ENCODE results near the gene EXOSC2. TPM values are rescaled to one million over a fixed set of nuclear protein-coding genes. Genes with fewer than 3 reads are reported as not detected.
A peak's percentile ranks its signal among the peaks of the same experiment; 100 is the strongest.

EXOSC2 gene
- total and polyA plus RNA-seq, 2 of the 13 experiments (the other 11 are each of a cell fraction or from before 2014, with no cell fraction given): 27.5 to 63.8 TPM

DNA sequence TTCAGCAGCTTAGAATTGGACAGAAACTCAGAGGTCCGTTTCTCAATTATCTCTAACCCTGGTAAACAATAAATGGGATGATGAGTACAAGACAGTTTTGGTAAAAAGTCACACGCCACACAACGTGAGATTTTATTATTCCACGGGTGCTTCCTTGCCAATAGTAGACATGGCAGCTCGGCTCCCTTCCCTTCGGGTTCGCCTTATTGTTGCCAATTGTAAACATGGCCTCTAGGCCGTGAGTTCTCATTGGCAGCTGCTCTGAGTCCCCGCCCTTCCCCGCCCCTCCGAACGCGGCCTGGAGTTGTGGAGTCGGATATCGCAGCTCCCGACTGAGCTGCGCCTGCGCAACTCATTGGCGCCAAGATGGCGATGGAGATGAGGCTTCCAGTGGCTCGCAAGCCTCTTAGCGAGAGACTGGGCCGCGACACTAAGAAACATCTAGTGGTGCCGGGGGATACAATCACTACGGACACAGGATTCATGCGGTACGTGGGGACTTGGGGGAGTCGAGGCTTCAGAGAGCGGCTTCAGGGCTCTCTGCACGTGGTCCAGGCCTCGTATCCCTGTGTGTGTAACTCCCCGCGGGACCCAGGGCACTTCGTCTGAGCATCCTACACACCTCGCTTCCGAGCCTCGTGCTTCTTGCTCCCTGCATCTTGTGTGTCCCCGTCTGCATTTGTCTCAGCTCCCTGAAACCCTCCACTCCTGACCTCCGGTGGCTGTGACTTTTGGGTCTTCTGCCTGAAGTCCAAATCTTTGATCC is at the start of gene EXOSC2 (continued):
- TF ChIP-seq, protein P1, sequence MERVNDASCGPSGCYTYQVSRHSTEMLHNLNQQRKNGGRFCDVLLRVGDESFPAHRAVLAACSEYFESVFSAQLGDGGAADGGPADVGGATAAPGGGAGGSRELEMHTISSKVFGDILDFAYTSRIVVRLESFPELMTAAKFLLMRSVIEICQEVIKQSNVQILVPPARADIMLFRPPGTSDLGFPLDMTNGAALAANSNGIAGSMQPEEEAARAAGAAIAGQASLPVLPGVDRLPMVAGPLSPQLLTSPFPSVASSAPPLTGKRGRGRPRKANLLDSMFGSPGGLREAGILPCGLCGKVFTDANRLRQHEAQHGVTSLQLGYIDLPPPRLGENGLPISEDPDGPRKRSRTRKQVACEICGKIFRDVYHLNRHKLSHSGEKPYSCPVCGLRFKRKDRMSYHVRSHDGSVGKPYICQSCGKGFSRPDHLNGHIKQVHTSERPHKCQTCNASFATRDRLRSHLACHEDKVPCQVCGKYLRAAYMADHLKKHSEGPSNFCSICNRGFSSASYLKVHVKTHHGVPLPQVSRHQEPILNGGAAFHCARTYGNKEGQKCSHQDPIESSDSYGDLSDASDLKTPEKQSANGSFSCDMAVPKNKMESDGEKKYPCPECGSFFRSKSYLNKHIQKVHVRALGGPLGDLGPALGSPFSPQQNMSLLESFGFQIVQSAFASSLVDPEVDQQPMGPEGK (CRISPR knock-in tag; IDR thresholded peaks at IDR 0.05): no peak
- TF ChIP-seq ZFX (CRISPR knock-in tag; IDR thresholded peaks at IDR 0.05; ENCODE audit: low read depth) (peak; percentile 99), ZNF772 (CRISPR knock-in tag; IDR thresholded peaks at IDR 0.05) (no peak), ZNF775 (CRISPR knock-in tag; IDR thresholded peaks at IDR 0.05; ENCODE audit: borderline replicate concordance) (no peak), ZIK1 (CRISPR knock-in tag; IDR thresholded peaks at IDR 0.05; ENCODE audit: borderline replicate concordance, low read depth) (peak; percentile 75; the same call in 1 of the 2 replicates), ZNF484 (CRISPR knock-in tag; IDR thresholded peaks at IDR 0.05; ENCODE audit: borderline replicate concordance, low read depth) (no peak; the same call in 1 of the 2 replicates), SALL2 (CRISPR knock-in tag; IDR thresholded peaks at IDR 0.05) (no peak), GTF2F1 (IDR thresholded peaks at IDR 0.05; ENCODE audit: low read length) (no peak), MAFF (IDR thresholded peaks at IDR 0.05; ENCODE audit: low read depth, low read length) (no peak), RAD51 (IDR thresholded peaks at IDR 0.05; ENCODE audit: borderline replicate concordance) (no peak)
- TF ChIP-seq, protein P2, sequence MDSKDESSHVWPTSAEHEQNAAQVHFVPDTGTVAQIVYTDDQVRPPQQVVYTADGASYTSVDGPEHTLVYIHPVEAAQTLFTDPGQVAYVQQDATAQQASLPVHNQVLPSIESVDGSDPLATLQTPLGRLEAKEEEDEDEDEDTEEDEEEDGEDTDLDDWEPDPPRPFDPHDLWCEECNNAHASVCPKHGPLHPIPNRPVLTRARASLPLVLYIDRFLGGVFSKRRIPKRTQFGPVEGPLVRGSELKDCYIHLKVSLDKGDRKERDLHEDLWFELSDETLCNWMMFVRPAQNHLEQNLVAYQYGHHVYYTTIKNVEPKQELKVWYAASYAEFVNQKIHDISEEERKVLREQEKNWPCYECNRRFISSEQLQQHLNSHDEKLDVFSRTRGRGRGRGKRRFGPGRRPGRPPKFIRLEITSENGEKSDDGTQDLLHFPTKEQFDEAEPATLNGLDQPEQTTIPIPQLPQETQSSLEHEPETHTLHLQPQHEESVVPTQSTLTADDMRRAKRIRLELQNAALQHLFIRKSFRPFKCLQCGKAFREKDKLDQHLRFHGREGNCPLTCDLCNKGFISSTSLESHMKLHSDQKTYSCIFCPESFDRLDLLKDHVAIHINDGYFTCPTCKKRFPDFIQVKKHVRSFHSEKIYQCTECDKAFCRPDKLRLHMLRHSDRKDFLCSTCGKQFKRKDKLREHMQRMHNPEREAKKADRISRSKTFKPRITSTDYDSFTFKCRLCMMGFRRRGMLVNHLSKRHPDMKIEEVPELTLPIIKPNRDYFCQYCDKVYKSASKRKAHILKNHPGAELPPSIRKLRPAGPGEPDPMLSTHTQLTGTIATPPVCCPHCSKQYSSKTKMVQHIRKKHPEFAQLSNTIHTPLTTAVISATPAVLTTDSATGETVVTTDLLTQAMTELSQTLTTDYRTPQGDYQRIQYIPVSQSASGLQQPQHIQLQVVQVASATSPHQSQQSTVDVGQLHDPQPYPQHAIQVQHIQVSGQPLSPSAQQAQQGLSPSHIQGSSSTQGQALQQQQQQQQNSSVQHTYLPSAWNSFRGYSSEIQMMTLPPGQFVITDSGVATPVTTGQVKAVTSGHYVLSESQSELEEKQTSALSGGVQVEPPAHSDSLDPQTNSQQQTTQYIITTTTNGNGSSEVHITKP (CRISPR knock-in tag; IDR thresholded peaks at IDR 0.05; ENCODE audit: low read depth): no peak
- TF ChIP-seq, protein P3, sequence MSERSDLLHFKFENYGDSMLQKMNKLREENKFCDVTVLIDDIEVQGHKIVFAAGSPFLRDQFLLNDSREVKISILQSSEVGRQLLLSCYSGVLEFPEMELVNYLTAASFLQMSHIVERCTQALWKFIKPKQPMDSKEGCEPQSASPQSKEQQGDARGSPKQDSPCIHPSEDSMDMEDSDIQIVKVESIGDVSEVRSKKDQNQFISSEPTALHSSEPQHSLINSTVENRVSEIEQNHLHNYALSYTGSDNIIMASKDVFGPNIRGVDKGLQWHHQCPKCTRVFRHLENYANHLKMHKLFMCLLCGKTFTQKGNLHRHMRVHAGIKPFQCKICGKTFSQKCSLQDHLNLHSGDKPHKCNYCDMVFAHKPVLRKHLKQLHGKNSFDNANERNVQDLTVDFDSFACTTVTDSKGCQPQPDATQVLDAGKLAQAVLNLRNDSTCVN (CRISPR knock-in tag; IDR thresholded peaks at IDR 0.05; ENCODE audit: borderline replicate concordance): no peak
- TF ChIP-seq, protein P4, sequence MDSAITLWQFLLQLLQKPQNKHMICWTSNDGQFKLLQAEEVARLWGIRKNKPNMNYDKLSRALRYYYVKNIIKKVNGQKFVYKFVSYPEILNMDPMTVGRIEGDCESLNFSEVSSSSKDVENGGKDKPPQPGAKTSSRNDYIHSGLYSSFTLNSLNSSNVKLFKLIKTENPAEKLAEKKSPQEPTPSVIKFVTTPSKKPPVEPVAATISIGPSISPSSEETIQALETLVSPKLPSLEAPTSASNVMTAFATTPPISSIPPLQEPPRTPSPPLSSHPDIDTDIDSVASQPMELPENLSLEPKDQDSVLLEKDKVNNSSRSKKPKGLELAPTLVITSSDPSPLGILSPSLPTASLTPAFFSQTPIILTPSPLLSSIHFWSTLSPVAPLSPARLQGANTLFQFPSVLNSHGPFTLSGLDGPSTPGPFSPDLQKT (CRISPR knock-in tag; IDR thresholded peaks at IDR 0.05; ENCODE audit: borderline replicate concordance): no peak
- TF ChIP-seq, protein P5, sequence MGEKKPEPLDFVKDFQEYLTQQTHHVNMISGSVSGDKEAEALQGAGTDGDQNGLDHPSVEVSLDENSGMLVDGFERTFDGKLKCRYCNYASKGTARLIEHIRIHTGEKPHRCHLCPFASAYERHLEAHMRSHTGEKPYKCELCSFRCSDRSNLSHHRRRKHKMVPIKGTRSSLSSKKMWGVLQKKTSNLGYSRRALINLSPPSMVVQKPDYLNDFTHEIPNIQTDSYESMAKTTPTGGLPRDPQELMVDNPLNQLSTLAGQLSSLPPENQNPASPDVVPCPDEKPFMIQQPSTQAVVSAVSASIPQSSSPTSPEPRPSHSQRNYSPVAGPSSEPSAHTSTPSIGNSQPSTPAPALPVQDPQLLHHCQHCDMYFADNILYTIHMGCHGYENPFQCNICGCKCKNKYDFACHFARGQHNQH (CRISPR knock-in tag; IDR thresholded peaks at IDR 0.05): peak; percentile 62
- TF ChIP-seq, protein P6, sequence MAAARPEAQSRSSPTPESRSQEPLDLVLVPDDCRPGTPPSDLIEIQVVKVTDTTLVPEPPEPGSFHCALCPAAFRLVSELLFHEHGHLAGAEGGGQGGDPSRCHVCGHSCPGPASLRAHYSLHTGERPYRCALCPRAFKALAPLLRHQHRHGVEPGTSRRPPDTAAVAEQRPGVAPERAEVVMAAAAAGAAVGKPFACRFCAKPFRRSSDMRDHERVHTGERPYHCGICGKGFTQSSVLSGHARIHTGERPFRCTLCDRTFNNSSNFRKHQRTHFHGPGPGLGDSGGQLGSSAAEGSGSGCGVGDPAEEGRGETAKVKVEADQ (CRISPR knock-in tag; IDR thresholded peaks at IDR 0.05; ENCODE audit: borderline replicate concordance): no peak
- TF ChIP-seq, protein P7, sequence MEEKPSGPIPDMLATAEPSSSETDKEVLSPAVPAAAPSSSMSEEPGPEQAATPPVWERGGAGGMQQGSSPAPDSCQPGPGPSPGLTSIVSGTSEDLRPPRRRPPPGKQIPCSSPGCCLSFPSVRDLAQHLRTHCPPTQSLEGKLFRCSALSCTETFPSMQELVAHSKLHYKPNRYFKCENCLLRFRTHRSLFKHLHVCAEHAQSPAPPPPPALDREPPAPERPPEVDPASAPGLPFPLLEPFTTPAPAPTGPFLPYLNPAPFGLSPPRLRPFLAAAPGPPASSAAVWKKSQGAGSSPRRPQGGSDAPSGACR (CRISPR knock-in tag; IDR thresholded peaks at IDR 0.05): 0 out of 2 replicates have a peak, but pooled peaks have one; percentile 64
